CD4-positive, alpha-beta T cell treated with Interleukin-4 for 1 hour (primary cell): ENCODE results near the gene CDC42EP2.

ENCODE experiments used
- DNase-seq, 2 donors: peaks; one replicate each; pipeline ENCODE4 v3.0.0-alpha.2; 2020 to 2022

Gene CDC42EP2

GRCh38 chr11:65362966-65363365 lies 48.3 kb downstream of the CDC42EP2 start:
- DNase-seq = no peak

DNA sequence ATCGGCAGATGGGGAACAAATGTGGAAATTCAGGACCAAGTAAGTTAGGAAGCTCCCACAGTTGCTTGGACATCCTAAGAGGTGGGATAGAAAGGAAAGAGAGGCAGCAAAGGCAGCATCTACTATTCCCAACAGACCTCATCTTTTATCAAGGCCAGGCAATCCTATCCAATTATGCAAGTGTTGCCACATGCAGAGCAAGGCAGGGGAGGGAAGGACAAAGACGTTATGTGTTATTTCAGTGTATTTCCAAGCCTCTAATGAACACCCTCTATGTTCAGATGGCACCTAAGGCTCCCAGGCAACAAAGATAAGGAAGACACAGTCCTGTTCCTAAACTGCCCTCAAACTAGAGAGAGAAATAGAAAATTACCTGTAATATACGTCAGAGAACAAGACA lies 49.1 kb downstream of the CDC42EP2 start:
- no peak for DNase-seq

GRCh38 chr11:65366340-65366773 lies 51.7 kb downstream of the CDC42EP2 start:
- peak; percentile 51 to 78 for DNase-seq

DNA sequence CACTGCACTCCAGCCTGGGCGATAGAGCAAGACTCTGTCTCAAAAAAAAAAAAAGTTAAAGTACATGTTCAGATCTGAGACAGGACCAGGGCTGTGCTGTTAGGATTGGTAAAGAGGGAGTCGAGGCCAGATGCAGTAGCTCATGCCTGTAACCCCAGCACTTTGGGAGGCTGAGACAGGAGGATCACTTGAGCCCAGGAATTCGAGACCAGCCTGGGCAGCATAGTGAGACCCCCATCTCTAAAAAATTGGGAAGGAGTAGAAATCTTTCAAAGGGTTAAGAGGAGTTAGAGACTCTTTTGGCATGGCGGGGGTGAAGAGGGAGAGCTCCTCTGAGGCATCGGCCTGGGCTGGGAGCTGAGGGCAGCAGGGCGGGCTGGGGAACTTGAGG lies 56.0 kb downstream of the CDC42EP2 start:
- no peak for DNase-seq
